HG03175 (cell line): ENCODE measurements around the gene PIM3.
A peak's percentile ranks its signal among the peaks of the same experiment; 100 is the strongest.

Experiments
- ATAC-seq: cut with Tn5 transposase; IDR thresholded peaks from one replicate; pipeline ENCODE4 v1.9.1; 2021; ENCODE audit warnings: mild to moderate bottlenecking, moderate library complexity; ENCODE audit not compliant: unreplicated experiment

The PIM3 gene

DNA sequence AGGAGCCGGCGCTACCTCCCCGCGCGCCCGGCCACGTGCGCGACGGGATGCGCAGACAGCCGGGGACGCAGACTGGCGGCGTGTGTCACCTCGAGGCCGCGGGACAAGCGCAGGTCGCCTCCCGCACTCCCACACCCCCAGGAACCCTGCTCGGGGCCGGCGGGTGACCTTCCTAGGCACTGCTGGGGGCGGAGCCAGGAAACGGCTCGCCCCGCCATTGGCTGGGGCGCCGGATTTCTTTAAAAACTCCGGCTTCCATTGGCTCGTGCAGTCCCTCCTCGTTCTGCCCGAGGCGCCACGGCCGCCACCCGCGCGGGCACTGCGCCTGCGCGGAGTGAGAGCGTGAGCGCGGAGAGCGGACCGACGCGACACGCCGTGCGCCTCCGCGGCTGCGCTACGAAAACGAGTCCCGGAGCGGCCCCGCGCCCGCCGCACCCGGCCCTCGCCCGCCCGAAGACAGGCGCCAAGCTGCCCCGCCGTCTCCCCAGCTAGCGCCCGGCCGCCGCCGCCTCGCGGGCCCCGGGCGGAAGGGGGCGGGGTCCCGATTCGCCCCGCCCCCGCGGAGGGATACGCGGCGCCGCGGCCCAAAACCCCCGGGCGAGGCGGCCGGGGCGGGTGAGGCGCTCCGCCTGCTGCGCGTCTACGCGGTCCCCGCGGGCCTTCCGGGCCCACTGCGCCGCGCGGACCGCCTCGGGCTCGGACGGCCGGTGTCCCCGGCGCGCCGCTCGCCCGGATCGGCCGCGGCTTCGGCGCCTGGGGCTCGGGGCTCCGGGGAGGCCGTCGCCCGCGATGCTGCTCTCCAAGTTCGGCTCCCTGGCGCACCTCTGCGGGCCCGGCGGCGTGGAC lies at the start of gene PIM3:
PIM3 (plus strand) TSS at position 614 of the 846 bp plus-strand sequence; CDS start at position 790, 176 bp downstream.
- ATAC-seq: peak; percentile 70

DNA sequence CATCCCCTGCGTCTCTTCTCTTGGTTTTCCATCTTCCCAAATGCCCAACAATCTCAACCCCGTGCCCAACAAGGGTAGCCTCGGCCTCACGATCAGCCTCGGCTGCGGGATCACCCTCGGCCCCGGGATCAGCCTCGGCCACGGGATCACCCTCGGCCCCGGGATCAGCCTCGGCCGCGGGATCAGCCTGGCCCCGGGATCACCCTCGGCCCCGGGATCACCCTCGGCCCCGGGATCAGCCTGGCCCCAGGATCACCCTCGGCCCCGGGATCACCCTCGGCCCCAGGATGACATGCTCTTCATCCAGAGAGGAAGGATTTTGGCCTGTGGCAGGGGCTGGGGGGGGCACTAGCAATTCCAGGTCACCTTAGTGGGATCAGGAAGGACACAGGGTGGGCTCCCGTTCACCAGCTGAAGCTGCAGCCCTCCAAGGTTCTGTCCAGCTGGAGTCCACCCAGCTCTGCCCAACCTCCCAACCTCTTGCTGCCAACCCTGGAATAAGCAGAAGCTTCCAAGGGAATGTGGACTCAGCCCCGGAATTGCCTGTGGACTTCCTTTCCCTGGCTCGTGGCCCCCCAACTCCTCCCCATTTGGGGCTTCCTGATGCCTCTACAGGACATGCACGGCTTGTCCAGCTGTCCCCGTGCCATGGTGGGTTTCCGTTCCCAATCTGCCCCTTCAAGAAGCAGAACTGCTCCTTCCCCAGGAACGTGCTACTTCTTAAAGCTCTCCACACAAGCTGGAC lies 48.5 kb upstream of the PIM3 start:
- no peak for ATAC-seq

DNA sequence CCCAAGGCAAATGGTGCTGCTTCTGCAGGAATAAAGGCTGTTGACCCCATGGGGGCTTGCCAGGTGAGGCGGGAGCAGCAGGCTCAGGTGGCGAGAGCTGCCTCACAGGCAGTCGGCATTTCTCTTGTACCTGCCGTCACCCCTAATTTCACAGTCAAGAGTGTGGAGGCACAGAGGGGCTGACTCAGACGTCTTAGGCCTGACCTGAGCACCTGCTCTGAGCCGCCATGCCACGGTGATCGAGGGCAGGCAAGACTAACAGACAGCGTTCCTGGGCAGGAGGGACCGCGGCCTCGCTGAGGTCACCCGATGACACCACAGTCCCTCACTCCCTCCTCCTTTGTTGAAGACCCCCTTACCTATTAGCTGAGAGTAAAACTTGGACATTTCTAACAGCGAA lies 47.5 kb upstream of the PIM3 start:
- ATAC-seq: no peak

DNA sequence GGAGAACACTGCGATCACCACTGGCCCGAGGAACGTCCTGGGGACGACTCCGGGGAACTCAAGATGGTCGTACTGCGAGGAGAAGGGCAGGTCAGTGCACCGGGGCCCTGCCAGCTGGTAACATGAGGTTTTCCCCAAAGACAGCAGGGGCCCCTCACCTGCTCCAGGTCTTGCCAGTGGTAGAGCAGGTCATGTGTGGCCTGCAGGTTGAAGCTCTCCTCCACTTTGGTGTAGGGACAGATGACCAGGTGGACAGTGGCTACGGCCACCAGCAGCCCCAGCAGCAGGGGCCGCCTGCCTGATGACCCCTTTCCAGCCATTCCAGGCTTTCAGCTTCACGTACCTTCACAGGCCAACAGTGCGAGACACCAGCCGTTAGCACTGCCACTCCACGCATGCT lies 47.1 kb upstream of the PIM3 start:
- ATAC-seq: no peak

DNA sequence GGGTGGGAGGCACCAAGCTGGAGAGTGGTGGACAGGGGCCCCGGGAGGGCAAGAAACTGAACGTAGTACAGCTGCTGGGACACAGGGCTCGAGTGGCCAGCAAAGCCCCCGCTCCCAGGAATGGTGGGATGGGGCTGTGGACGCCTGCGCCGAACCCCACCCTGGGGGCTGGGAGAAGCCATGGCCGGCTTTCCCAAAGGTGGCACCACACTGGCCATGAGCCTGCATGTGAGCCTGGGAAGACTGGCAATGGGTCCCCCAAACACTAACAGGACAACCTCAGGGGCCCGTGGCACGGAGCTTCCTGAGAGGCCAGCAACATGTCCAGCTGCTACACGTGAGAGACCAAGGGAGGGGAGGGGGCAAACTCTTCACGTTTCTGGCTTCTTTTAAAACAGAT lies 46.3 kb upstream of the PIM3 start:
- no peak for ATAC-seq

DNA sequence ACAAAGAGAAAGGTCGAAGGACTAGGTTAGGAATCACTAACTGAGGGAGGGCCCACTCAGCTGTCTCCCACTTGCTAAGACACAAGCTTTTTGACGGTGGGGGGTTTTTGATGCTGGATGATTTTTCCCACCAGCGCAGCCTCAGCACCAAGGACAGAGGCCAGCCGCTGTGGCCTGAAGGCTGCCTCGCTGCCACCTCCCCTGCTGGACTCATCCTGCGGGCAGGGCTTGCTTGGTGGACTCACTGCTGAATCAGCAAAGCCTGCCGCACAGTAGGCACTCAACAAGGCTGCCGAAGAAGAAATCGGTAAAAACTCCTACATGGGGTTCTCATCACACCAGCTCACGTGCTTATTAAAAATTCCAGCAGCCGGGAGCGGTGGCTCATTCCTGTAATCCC lies 45.0 kb upstream of the PIM3 start:
- ATAC-seq: no peak

DNA sequence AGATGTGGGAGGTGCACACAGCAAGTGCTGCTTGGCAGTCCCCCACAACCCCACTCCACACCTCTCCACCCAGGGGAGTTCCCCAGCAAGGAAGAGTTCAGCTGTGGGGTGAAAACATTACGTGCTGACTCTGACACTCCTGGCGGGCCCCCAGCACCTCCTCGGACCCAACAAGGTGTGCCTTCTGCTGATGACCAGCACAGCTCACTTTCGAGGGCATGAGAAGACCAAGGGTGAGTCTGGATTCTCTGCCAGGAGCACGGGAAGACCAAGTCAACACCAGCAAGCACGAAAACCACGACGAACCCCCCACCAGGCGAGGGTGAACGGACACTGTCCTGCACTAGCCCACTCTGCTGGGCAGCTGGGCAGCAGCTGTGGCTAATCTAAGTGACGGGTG lies 43.7 kb upstream of the PIM3 start:
- ATAC-seq: no peak

DNA sequence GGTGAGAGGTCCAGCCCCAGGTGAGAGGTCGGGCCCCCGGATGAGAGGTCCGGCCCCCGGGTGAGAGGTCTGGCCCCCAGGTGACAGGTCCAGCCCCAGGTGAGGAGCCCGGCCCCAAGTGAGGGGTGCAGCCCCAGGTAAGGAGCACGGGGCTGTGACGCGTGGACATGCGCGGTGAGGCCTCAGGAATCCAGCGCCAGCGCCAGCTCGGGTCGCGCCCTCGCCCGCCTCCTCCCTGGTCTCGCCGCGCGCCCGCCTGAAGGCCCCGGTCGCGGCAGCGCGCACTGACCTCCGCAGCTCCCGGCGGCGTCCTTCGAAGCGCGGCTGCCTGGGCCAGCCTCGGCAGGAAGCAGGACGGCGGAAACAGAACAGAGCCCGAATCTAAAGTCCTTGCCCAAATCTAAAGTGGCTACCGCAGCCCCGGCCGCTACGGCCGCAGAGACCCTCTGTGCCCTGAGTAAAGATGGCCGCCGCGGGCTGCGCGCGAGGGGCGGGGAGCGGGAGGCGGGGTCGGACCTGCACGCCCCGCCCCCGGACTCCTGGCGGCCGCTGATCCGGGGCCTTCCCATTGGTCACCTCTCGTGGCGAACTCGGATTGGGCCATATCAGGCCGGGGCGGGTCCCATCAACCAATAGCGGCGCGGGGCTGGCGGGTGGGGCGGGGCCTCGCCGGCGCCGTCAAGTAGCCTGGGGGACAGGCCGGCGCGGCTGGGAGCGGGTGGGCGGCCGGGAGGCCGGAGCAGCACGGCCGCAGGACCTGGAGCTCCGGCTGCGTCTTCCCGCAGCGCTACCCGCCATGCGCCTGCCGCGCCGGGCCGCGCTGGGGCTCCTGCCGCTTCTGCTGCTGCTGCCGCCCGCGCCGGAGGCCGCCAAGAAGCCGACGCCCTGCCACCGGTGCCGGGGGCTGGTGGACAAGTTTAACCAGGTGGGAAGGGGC lies 42.3 kb upstream of the PIM3 start, which contains the start of the genes ALG12 and CRELD2:
ALG12 (minus strand) TSS at position 465 of the 937 bp plus-strand sequence. CDS start 4,673 bp downstream, outside the sequence.
CRELD2 (plus strand) TSS at position 661 of the 937 bp plus-strand sequence; CDS start at position 797, 136 bp downstream.
- ATAC-seq: peak; percentile 88

DNA sequence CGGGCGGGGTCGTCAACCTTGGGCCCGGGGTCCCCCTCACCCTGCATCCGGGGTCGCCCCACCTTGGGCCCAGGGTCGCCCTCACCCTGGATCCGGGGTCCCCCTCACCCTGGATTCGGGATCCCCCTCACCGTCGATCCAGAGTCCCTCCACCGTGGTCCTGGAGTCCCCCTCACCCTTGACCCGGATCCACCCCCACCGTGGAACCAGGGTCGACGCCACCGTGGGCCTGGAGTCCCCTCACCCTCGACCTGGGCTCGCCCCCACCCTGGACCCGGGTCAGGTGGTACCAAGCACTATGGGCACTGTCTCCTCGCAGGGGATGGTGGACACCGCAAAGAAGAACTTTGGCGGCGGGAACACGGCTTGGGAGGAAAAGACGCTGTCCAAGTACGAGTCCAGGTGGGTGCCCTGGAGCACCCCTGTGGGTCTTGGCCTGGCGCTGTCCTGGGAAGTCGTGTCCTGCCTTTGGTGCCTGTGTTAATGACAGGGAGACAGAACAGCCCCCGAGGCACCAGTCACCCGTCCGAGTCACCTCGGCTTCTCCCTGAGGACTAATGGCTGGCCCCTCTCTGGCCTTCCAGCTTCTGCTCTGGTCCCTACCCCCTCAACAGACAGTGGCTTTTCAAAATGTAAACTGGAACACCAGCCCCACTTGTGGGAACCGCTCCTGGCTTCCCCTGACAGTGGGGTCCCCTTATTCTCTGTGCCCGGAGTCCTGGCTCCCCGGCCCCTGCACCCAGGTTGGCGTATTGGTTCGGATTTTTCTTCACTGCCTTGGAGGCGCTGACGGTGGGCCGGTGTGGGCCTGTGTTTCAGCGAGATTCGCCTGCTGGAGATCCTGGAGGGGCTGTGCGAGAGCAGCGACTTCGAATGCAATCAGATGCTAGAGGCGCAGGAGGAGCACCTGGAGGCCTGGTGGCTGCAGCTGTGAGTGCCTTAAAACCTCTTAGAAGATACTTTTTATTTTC lies 41.4 kb upstream of the PIM3 start:
- ATAC-seq: no peak

DNA sequence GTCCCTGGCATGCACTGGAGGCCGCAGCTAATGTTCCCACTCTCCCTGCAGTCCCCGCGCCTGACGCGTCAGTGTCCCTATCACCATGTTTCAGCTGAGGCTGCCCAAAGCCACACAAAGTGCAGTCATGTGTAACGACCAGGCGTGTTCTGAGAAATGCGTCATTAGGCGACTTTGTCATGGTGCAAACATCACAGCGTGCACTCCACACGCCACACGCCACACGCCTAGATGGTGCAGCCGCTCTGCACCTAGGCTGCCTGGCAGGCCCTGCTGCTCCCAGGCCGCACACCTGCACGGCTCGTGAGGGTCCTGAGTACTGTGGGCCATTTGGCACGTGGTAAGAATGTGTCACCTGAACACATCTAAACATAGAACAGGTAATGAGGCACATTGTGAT lies 39.7 kb upstream of the PIM3 start:
- no peak for ATAC-seq

DNA sequence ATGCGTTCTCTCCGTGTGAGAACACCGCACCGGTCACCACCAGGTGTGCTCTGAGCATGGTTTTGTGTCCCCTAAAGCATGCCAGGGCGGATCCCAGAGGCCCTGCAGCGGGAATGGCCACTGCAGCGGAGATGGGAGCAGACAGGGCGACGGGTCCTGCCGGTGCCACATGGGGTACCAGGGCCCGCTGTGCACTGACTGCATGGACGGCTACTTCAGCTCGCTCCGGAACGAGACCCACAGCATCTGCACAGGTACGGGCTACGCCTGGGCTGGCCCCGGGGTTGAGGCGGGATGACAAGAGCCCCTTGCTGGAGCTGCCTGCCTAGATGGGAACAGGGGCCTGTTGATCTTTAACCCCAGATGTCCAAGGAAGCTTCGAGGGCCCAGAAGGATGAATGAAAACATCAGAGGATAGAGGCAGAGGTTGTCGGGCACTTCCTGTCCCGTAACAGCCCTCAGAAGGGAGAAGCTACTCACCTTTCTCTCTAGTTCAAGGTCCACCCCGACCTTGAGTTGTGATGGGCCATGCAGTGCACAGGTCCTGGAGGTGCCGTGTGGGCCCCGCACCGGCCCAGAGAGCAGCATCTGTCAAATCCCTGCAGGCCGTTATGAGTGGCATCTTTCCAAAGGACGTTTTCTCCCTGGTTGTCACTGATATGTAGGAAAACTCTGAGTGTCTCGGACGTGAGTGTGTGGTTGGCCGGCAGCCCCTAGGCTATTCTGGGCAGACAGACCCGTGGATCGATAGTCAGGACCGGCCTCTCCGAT lies 38.9 kb upstream of the PIM3 start:
- no peak for ATAC-seq

DNA sequence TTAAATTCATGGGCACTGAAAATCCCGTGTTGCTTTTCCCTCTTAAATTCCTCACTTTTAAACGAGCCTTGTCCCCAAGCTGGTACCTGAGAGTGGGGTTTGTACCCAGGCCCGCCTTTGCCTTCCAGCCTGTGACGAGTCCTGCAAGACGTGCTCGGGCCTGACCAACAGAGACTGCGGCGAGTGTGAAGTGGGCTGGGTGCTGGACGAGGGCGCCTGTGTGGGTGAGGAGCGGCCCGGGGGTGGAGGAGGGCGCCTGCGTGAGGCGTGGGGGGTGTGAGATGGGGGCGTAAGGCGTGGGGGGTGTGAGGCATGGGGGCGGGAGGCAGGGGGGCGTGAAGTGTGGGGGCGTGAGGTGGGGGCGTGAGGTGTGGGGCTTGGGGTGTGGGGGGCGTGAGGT lies 38.1 kb upstream of the PIM3 start:
- ATAC-seq: no peak

DNA sequence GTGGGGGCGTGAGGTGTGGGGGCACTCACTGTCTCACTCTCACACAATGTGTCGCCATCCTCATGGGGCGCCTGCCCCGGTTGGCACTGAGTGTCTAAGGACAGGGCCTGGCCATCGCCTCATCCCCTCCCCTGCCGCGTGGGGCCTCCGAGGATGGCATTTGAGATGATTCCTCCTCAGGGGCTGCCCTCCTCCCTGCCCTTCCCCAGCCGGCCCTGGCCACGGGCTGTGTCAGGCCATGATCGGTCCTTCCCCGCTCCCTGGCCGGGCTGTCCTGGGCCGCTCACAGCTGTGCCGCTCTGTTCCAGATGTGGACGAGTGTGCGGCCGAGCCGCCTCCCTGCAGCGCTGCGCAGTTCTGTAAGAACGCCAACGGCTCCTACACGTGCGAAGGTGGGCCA lies 37.6 kb upstream of the PIM3 start:
- ATAC-seq: no peak

DNA sequence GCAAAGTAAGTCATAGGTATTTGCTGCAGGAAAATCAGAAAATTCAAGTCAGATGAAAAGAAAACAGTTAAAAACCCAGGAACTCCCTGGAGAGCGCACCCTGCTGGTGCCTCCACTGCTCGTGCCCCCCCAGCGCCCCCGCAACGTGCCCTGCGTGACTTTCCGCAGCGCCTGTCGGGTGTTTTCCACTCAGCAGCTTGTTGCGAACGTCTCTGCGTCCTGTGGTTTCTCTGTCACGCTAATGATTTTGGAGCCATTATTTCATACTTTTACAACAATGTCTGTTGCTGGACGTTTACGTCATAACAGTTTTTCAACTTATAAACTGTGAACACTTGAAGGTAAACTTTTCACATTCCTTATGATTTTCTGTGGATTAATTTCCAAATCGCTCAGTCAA lies 37.1 kb upstream of the PIM3 start:
- no peak for ATAC-seq

DNA sequence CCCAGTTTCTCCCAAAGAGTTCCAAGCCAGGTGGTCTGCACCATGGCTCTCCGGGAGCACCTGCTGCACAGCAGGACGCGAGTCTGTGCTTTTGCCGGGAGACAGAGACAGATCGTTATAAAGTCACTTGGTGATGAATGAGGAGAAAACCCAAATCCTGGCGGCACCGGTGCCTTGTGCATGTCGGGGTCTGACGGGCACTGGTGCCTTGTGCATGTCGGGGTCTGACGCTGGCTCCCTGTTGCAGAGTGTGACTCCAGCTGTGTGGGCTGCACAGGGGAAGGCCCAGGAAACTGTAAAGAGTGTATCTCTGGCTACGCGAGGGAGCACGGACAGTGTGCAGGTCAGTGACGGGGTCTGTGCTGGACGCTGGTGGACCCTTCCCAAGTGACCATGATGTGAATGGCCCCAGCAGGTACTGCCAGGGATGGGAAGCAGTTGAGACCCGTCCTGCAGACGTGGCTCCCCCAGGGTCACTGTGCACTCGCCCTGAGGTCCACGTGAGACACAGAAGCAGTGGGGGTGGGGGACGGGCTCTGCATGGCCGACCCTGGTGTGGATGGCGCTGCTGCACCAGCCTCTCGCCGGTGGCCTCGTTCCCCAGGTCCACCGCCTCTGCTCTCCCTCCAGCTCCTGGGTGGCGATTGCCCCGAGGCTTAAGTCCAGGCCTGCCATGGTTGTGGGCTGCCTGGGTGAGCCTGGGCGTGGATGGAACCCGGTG lies 36.3 kb upstream of the PIM3 start:
- ATAC-seq: no peak

DNA sequence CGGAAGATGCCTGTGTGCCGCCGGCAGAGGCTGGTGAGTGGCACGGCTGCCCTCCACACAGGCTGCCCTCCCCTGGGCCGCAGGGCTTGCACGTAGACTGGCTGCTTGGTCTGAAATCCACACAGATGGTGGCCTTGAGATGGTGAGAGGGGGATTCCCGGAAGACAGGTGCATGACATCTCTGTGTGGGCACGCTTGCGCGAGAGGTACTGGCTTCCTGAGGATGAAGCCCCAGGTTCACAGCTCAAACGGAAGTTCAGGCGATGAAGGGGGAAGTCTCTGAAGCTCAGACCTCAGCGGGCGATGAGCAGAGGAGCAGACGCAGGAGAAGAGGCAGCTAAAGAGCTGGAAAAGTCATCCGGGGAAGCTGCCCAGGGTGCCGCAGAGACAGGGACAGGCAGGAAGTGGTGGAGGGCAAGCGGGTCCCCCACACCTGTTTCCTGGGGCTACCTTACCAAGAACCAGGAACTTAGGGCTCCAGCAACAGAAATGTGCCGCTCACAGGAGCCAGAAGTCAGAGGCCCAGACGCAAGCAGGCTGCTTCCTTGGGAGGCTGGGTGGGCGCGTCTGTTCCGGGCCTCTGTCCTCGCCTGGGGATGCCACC lies 34.9 kb upstream of the PIM3 start:
- peak; percentile 54 for ATAC-seq

DNA sequence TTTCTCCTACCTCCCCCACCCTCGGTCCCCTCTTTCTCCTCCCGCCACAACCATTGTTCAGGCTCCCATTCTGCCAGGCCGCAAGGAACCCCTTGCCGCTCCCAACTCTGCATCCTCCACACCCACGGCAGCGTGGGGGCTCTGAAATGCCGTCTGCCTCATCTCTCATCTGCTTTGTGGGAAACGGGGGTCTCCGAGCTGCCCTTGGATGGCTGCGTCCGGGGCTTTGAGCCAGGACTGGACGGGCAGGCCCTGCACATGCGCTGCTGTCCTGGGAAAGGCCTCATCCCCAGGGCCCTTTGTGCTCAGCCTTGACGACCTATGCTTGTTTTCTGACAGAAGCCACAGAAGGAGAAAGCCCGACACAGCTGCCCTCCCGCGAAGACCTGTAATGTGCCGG lies 33.7 kb upstream of the PIM3 start:
- no peak for ATAC-seq
